ENCODE data around the gene RNF152.

The RNF152 gene

GRCh38 chr18:61889541-61889940, 3.3 kb downstream of the RNF152 start:
- H3K4me3 ChIP-seq (ENCODE audit: low read depth, low read length): no peak overlapping the region
- no peak for DNase-seq (ENCODE audit: low read depth)
- no peak for TF ChIP-seq CTCF (IDR thresholded peaks at IDR 0.05; ENCODE audit: control insufficient read depth, extremely low read depth, insufficient read depth)

GRCh38 chr18:61888622-61889021, 4.2 kb downstream of the RNF152 start:
- TF ChIP-seq CTCF (IDR thresholded peaks at IDR 0.05; ENCODE audit: control insufficient read depth, extremely low read depth, insufficient read depth): no peak
- H3K4me3 ChIP-seq (ENCODE audit: low read depth, low read length): no peak overlapping the region
- no peak for DNase-seq (ENCODE audit: low read depth)

- no peak for TF ChIP-seq CTCF (IDR thresholded peaks at IDR 0.05; ENCODE audit: control insufficient read depth, extremely low read depth, insufficient read depth)
- H3K4me3 ChIP-seq (ENCODE audit: low read depth, low read length): no peak overlapping the region
- DNase-seq (ENCODE audit: low read depth): peak; percentile 23
These were observed 5.0 kb downstream of the RNF152 start for GRCh38 chr18:61887838-61888237.

GRCh38 chr18:61883547-61883946, 9.3 kb downstream of the RNF152 start:
- TF ChIP-seq CTCF (IDR thresholded peaks at IDR 0.05; ENCODE audit: control insufficient read depth, extremely low read depth, insufficient read depth): no peak
- DNase-seq (ENCODE audit: low read depth): no peak

GRCh38 chr18:61882296-61883004, 10.4 kb downstream of the RNF152 start:
- H3K4me3 ChIP-seq (ENCODE audit: low read depth, low read length): no peak overlapping the region
- peak; percentile 39 for DNase-seq (ENCODE audit: low read depth)
- TF ChIP-seq CTCF (IDR thresholded peaks at IDR 0.05; ENCODE audit: control insufficient read depth, extremely low read depth, insufficient read depth): no peak

More at GRCh38 chr18:61883547-61883946, 9.3 kb downstream of the RNF152 start:
- no peak overlapping the region for H3K4me3 ChIP-seq (ENCODE audit: low read depth, low read length)

- no peak for DNase-seq (ENCODE audit: low read depth)
- no peak overlapping the region for H3K4me3 ChIP-seq (ENCODE audit: low read depth, low read length)
- no peak for TF ChIP-seq CTCF (IDR thresholded peaks at IDR 0.05; ENCODE audit: control insufficient read depth, extremely low read depth, insufficient read depth)
These were observed 15.9 kb downstream of the RNF152 start for GRCh38 chr18:61876899-61877298.

- DNase-seq (ENCODE audit: low read depth): no peak
- no peak overlapping the region for H3K4me3 ChIP-seq (ENCODE audit: low read depth, low read length)
- TF ChIP-seq CTCF (IDR thresholded peaks at IDR 0.05; ENCODE audit: control insufficient read depth, extremely low read depth, insufficient read depth): no peak
These were observed 22.7 kb downstream of the RNF152 start for GRCh38 chr18:61870151-61870550.
